ENCODE results near the gene ZNRF3.

DNA sequence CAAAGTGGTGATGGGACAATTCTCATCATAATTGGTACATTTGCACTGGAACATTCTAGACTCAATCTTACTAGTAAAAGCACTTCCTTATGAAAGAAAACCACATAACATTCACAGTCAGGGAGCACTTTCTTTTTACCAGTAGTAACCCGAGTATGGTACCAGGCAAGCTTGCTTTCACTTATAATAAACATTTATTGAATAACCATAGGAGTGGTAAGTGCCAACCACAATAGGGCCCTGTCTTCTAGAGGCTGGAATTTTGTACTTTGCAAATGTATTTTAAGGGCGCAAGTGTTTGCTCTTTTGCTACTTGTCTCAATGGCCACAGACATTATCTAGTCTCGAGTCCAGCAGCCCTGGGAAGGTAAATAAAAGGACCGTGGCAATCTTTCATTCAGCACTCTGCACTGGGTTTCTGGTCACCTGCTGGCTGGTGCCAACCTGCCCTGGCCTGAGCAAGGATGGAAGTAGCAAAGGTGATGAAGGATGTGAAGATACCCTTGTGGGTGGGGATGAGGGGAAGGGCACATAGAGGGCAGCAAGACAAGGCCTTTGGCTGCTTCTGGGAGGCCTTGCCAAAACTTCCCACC is 154.1 kb downstream of the ZNRF3 start:
- TF ChIP-seq, protein P1, sequence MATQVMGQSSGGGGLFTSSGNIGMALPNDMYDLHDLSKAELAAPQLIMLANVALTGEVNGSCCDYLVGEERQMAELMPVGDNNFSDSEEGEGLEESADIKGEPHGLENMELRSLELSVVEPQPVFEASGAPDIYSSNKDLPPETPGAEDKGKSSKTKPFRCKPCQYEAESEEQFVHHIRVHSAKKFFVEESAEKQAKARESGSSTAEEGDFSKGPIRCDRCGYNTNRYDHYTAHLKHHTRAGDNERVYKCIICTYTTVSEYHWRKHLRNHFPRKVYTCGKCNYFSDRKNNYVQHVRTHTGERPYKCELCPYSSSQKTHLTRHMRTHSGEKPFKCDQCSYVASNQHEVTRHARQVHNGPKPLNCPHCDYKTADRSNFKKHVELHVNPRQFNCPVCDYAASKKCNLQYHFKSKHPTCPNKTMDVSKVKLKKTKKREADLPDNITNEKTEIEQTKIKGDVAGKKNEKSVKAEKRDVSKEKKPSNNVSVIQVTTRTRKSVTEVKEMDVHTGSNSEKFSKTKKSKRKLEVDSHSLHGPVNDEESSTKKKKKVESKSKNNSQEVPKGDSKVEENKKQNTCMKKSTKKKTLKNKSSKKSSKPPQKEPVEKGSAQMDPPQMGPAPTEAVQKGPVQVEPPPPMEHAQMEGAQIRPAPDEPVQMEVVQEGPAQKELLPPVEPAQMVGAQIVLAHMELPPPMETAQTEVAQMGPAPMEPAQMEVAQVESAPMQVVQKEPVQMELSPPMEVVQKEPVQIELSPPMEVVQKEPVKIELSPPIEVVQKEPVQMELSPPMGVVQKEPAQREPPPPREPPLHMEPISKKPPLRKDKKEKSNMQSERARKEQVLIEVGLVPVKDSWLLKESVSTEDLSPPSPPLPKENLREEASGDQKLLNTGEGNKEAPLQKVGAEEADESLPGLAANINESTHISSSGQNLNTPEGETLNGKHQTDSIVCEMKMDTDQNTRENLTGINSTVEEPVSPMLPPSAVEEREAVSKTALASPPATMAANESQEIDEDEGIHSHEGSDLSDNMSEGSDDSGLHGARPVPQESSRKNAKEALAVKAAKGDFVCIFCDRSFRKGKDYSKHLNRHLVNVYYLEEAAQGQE (IDR thresholded peaks at IDR 0.05; ENCODE audit: low read depth), result no peak
- TF ChIP-seq EP300 (IDR thresholded peaks at IDR 0.05; ENCODE audit: borderline replicate concordance) (no peak), TAF1 (IDR thresholded peaks at IDR 0.05; ENCODE audit: low read depth) (no peak), RAD21 (IDR thresholded peaks at IDR 0.05; ENCODE audit: low read depth) (no peak)

Measured in Ishikawa (cell line).